Suprapubic skin (tissue), 4 donors: ENCODE measurements around the gene SCNN1G.

ENCODE experiments used
- POLR2A ChIP-seq, 2 donors: fragments of 450-650 bp; IDR thresholded peaks; one replicate each; pipeline ENCODE4 v1.6.1; 2017; ENCODE audit warnings: antibody characterized with exemption in 2 of 2, mild to moderate bottlenecking in 2 of 2, moderate library complexity in 2 of 2
- POLR2AphosphoS5 ChIP-seq, 3 donors: sonication (generic); formaldehyde crosslinking; IDR thresholded peaks; one replicate each; pipeline ENCODE4 v1.6.1; 2017; ENCODE audit warnings: antibody characterized with exemption in 3 of 3
- TF ChIP-seq, protein P1 (sequence below), 2 donors: fragments of 200-600 bp in 1 of 2; fragments of 450-650 bp in 1 of 2; sonication (generic) in 1 of 2; IDR thresholded peaks; one replicate each; pipeline ENCODE4 v1.5.1; 2016 to 2019; ENCODE audit warnings: antibody characterized with exemption in 2 of 2, mild to moderate bottlenecking in 1 of 2, moderate library complexity in 1 of 2

DNA sequence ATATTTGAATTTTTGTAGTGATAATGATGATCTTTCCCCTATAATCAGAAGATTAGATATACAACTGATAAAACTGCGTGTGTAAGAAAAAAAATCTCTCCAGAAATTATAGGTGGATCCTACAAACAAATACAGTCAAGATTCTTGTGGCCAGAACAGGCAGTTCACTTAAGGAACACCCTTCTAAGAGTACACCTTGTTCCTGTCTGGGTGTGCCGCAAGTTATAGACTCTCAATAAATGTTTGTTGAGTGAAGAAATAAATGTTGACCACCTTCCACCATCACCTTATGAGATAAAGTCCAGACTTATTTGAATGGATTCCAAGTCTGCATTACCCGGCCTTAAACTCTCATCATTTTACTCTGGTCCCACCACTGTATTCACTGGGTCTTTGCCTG, 73.9 kb downstream of the SCNN1G start:
- TF ChIP-seq, protein P1, sequence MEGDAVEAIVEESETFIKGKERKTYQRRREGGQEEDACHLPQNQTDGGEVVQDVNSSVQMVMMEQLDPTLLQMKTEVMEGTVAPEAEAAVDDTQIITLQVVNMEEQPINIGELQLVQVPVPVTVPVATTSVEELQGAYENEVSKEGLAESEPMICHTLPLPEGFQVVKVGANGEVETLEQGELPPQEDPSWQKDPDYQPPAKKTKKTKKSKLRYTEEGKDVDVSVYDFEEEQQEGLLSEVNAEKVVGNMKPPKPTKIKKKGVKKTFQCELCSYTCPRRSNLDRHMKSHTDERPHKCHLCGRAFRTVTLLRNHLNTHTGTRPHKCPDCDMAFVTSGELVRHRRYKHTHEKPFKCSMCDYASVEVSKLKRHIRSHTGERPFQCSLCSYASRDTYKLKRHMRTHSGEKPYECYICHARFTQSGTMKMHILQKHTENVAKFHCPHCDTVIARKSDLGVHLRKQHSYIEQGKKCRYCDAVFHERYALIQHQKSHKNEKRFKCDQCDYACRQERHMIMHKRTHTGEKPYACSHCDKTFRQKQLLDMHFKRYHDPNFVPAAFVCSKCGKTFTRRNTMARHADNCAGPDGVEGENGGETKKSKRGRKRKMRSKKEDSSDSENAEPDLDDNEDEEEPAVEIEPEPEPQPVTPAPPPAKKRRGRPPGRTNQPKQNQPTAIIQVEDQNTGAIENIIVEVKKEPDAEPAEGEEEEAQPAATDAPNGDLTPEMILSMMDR (IDR thresholded peaks at IDR 0.05): no peak
- TF ChIP-seq POLR2AphosphoS5 (IDR thresholded peaks at IDR 0.05) (no peak), POLR2A (IDR thresholded peaks at IDR 0.05) (no peak)
